ENCODE data around the gene PTPRJ.

The PTPRJ gene

DNA sequence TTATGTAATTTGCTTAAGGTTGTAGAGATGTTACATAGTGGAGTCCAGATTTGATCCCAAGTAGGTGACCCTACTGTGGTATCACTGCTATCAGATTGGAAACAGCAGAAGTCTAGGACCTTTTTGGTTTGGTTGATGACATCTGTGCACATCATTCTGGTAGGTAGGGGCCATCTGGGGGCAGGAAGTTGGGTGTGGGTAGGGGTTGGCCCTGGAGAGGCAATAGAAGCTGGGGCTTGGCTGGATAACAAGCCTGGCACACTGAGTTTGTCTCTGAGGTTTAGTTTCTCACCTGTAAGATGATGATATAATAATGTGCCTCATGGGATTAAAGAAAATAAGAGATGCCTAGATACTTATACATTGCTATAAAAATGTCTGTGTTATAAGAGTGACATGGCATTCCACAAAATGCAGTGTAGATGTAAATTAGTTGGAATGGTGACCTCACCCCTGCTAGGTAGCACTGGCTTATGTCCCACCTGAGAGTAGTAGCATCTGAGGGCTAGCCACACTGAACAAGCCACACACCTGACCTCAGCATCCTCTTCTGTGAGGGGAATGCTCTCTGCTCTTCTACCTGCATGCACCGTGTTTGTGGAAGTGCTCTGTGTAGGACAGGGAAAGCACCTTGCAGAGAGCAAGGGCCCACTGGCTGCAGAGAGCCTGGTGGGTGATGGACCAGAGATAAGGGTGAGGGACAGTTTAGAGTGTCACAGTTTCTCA lies 36.9 kb downstream of the PTPRJ start:
- Mint-ChIP-seq H3K27ac (peak overlapping the region; percentile 90 to 98 (median 95)), H3K4me3 (peak overlapping the region in 1 of 3 experiments; percentile 7), H3K36me3 (ENCODE audit: low read depth) (no peaks in the 10 kb centered on the region), H3K9me3 (no peaks in the 10 kb centered on the region), H3K4me1 (peaks cover 35% of the 10 kb centered on the region), H3K27me3 (ENCODE audit: low read depth) (peaks cover 6% of the 10 kb centered on the region)
- TF ChIP-seq CTCF (IDR thresholded peaks at IDR 0.05; ENCODE audit: unreplicated experiment in 3 of 3): no peak

DNA sequence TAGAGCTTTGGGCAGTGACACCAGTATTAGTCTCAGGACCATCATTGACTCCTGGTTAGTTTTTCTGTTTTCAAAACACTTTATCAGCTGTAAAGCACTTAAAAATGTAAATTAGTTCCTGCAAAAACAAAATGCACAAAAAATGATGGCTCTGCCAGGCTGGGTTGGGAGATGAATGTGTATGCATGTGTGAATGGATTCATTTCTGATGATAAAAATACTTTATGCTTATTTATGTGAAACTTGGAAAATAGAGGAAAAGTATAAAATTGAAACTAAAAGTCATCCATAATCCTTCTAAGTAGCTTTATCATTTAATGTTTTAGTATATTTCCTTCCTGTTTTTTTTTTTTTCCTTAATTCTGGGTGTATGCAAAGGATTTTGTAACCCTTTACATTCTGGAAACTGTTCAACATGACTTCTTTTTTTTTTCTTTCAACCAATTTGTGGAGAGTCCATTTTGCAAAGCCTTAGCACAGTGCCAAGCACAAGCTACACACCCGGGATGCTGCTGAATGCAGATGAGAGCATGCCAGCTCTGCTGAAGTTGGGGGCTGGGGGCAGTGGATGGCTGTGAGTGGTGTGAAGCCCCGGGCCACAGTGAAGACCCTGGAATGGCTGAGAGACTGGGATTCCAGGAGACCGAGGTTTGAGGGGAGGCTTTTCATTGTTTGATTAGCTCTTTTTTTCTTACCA lies 37.6 kb downstream of the PTPRJ start:
- H3K27ac Mint-ChIP-seq: peak overlapping the region; percentile 90 to 98 (median 95)
- TF ChIP-seq CTCF (IDR thresholded peaks at IDR 0.05; ENCODE audit: unreplicated experiment in 3 of 3): no peak
- H3K9me3 Mint-ChIP-seq: no peaks in the 10 kb centered on the region
- H3K36me3 Mint-ChIP-seq (ENCODE audit: low read depth): no peaks in the 10 kb centered on the region
- H3K4me1 Mint-ChIP-seq: peaks cover 41% of the 10 kb centered on the region
- H3K4me3 Mint-ChIP-seq: peak overlapping the region; percentile 21 to 45 (median 42)
- H3K27me3 Mint-ChIP-seq (ENCODE audit: low read depth): peaks cover 6% of the 10 kb centered on the region

GRCh38 chr11:48018528-48019216 lies 38.3 kb downstream of the PTPRJ start:
- Mint-ChIP-seq H3K4me3 (peak overlapping the region; percentile 21 to 45 (median 42)), H3K27ac (peak overlapping the region; percentile 90 to 98 (median 95)), H3K9me3 (no peaks in the 10 kb centered on the region), H3K36me3 (ENCODE audit: low read depth) (no peaks in the 10 kb centered on the region), H3K27me3 (ENCODE audit: low read depth) (peaks cover 6% of the 10 kb centered on the region), H3K4me1 (peaks cover 43% of the 10 kb centered on the region)
- no peak for TF ChIP-seq CTCF (IDR thresholded peaks at IDR 0.05; ENCODE audit: unreplicated experiment in 3 of 3)

DNA sequence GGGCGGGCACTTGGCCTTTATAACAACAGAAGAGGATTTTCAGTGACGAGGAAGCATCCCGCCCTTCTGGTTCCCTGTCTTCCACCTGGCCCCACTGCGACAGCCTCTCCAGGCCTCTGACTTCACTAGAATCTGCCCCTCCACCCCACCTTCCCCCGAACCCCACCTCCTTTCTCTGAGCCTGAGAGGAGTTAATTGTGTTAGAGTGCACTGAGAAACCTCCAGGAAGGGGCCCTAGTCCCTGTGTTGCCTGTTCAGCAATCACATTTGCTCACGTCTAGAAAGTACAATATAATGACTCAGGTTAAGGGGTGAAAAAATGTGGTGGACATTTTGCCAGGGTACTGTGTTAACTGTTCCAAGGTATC lies 38.8 kb downstream of the PTPRJ start:
- Mint-ChIP-seq H3K9me3 (no peaks in the 10 kb centered on the region), H3K27me3 (ENCODE audit: low read depth) (peaks cover 6% of the 10 kb centered on the region), H3K36me3 (ENCODE audit: low read depth) (no peaks in the 10 kb centered on the region), H3K4me1 (peaks cover 44% of the 10 kb centered on the region), H3K27ac (peak overlapping the region; percentile 90 to 98 (median 95)), H3K4me3 (peak overlapping the region; percentile 21 to 45 (median 42))
- no peak for TF ChIP-seq CTCF (IDR thresholded peaks at IDR 0.05; ENCODE audit: unreplicated experiment in 3 of 3)

DNA sequence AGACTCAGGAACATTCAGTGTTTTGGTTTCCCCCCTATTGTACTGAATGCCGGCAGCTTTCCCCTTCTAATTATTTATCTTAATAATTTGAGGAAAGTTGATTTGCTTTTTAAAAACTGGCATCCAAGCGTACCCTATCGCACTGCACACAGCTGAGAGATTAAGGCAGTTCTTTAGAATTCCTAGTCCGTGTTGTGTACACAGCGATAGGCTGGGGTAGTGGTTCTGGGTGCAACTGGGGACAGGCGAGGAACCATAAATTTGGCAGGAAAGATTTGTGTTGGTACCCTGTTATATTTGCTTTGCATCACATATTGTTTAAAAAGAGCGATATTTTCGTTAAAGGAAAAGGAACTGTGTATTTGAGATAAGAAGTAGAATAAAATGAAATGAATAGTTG lies 39.2 kb downstream of the PTPRJ start:
- Mint-ChIP-seq H3K4me1 (peaks cover 48% of the 10 kb centered on the region), H3K36me3 (ENCODE audit: low read depth) (no peaks in the 10 kb centered on the region), H3K27ac (peak overlapping the region; percentile 90 to 98 (median 95)), H3K4me3 (no peak overlapping the region), H3K27me3 (ENCODE audit: low read depth) (peaks cover 6% of the 10 kb centered on the region), H3K9me3 (no peaks in the 10 kb centered on the region)
- TF ChIP-seq CTCF (IDR thresholded peaks at IDR 0.05; ENCODE audit: unreplicated experiment in 3 of 3): no peak

All from nephron (organoid).